PC-9 (cell line): ENCODE data around the gene ASTN2. TPM values are rescaled to one million over a fixed set of nuclear protein-coding genes. Genes with fewer than 3 reads are reported as not detected.

ENCODE experiments used
- BruUV-seq: library from RNA; stranded (reverse); fragments of 400-500 nt; replicated peaks from 2 replicates; lab custom pipeline; 2021; lab: Mats Ljungman, UMichigan
- CTCF ChIA-PET: fragments of 300-600 bp; sonication (Branson Sonifier 250); formaldehyde crosslinking; loops from one replicate; lab custom pipeline; 2022; ENCODE audit warnings: antibody characterized with exemption; lab: Charles Lee
- POLR2A ChIA-PET: fragments of 300-600 bp; sonication (Branson Sonifier 250); formaldehyde crosslinking; loops from one replicate; lab custom pipeline; 2022; ENCODE audit warnings: antibody characterized with exemption; ENCODE audit not compliant: unreplicated experiment; lab: Charles Lee
- DNase-seq, 2 experiments: peaks; one replicate each; pipeline versions ENCODE4 v3.0.0 to v3.0.0-alpha.2; 2015 to 2022; ENCODE audit warnings: mixed read lengths in 1 of 2
- H2AFZ ChIP-seq: fragments of 200-600 bp; sonication (generic); 2 replicates; pipeline ENCODE4 v1.8.1; 2017; ENCODE audit warnings: antibody characterized with exemption
- H3F3A ChIP-seq: fragments of 200-600 bp; sonication (generic); 2 replicates; pipeline ENCODE4 v1.8.1; 2017; ENCODE audit warnings: antibody characterized with exemption, mild to moderate bottlenecking, low read depth; ENCODE audit not compliant: insufficient read depth
- H3K27ac ChIP-seq: fragments of 200-600 bp; sonication (generic); 2 replicates; pipeline ENCODE4 v1.6.1; 2016; ENCODE audit warnings: mixed run types
- H3K27me3 ChIP-seq: fragments of 200-600 bp; sonication (generic); 2 replicates; pipeline ENCODE4 v1.6.1; 2016; ENCODE audit warnings: low read depth, mixed run types; ENCODE audit not compliant: insufficient read depth
- H3K36me3 ChIP-seq: fragments of 200-600 bp; sonication (generic); 2 replicates; pipeline ENCODE4 v1.6.1; 2016; ENCODE audit warnings: low read depth, mixed run types
- H3K4me1 ChIP-seq: fragments of 200-600 bp; sonication (generic); replicated peaks from 2 replicates; pipeline ENCODE4 v1.6.1; 2016; ENCODE audit warnings: mixed run types; ENCODE audit not compliant: insufficient read depth
- H3K4me2 ChIP-seq: fragments of 200-600 bp; sonication (generic); 2 replicates; pipeline ENCODE4 v1.6.1; 2017; ENCODE audit warnings: mixed run types
- H3K4me3 ChIP-seq: fragments of 200-600 bp; sonication (generic); 2 replicates; pipeline ENCODE4 v1.6.1; 2016; ENCODE audit warnings: mixed run types
- H3K79me2 ChIP-seq: fragments of 200-600 bp; sonication (generic); 2 replicates; pipeline ENCODE4 v1.6.1; 2017; ENCODE audit warnings: low read depth, mixed run types
- H3K9me2 ChIP-seq: fragments of 200-600 bp; sonication (generic); 2 replicates; pipeline ENCODE4 v1.8.1; 2017; ENCODE audit warnings: mild to moderate bottlenecking; ENCODE audit not compliant: insufficient read depth
- H3K9me3 ChIP-seq: fragments of 200-600 bp; sonication (generic); 2 replicates; pipeline ENCODE4 v1.8.1; 2016; ENCODE audit warnings: low read depth; ENCODE audit not compliant: insufficient read depth
- H4K20me1 ChIP-seq: fragments of 200-600 bp; sonication (generic); 2 replicates; pipeline ENCODE4 v1.8.1; 2017; ENCODE audit not compliant: insufficient read depth
- EZH2 ChIP-seq: fragments of 200-600 bp; sonication (generic); IDR thresholded peaks from 2 replicates; pipeline ENCODE4 v1.8.0; 2017; ENCODE audit warnings: antibody characterized with exemption, low read depth
- intact Hi-C: fragments of 100-400 bp; cut with micrococcal nuclease; formaldehyde crosslinking; loops from one replicate; pipeline ENCODE4 v1.10.0; 2022; ENCODE audit not compliant: unreplicated experiment
- total RNA-seq: library from RNA; stranded (reverse); gene quantifications from 2 replicates; pipeline ENCODE4 v1.2.3, GENCODE V29; 2021
- TF ChIP-seq, protein P1 (sequence below): fragments of 200-600 bp; sonication (generic); conservative IDR thresholded peaks from 2 replicates; pipeline ENCODE4 v1.6.1; 2017; ENCODE audit warnings: mixed run types, antibody characterized with exemption, mild to moderate bottlenecking, moderate library complexity

ASTN2 gene
- total RNA-seq, 1 experiment from 2014 or later = 6.2 TPM

DNA sequence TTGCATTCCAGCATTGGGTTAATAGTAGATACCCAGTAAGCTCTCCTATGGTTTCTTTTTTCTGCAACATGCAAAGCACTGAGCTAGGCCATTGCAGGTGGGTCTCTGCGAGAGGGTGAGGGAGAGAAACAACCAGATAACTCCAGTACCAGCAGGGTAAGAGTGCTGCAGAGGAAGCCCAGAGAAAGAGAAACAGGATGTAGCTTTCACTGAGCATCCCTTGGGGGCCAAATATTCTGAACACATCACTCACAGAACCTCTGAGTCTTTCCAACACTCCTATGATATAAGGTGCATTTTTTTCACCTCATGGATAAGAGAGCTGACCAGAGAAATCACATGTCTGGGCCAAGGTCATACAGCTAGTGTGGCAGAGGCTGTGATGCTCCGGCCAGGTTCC is 651.1 kb downstream of the ASTN2 start:
- no peaks in the 10 kb centered on the region for H3K9me2 ChIP-seq
- no peak overlapping the region for H3K4me2 ChIP-seq
- no peaks in the 10 kb centered on the region for H3K79me2 ChIP-seq
- no peak overlapping the region for H3K27ac ChIP-seq
- H3K36me3 ChIP-seq = no peaks in the 10 kb centered on the region
- no peak for DNase-seq
- TF ChIP-seq EZH2 = no peak
- TF ChIP-seq, protein P1, sequence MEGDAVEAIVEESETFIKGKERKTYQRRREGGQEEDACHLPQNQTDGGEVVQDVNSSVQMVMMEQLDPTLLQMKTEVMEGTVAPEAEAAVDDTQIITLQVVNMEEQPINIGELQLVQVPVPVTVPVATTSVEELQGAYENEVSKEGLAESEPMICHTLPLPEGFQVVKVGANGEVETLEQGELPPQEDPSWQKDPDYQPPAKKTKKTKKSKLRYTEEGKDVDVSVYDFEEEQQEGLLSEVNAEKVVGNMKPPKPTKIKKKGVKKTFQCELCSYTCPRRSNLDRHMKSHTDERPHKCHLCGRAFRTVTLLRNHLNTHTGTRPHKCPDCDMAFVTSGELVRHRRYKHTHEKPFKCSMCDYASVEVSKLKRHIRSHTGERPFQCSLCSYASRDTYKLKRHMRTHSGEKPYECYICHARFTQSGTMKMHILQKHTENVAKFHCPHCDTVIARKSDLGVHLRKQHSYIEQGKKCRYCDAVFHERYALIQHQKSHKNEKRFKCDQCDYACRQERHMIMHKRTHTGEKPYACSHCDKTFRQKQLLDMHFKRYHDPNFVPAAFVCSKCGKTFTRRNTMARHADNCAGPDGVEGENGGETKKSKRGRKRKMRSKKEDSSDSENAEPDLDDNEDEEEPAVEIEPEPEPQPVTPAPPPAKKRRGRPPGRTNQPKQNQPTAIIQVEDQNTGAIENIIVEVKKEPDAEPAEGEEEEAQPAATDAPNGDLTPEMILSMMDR = no peak
- CTCF ChIA-PET = no interaction called here
- no peak overlapping the region for H3K4me3 ChIP-seq
- no TSS peak for BruUV-seq
- H3K9me3 ChIP-seq = no peaks in the 10 kb centered on the region
- no peaks in the 10 kb centered on the region for H3F3A ChIP-seq
- no peak overlapping the region for H2AFZ ChIP-seq
- peaks cover 3% of the 10 kb centered on the region; the same call in 1 of the 2 replicates for H3K27me3 ChIP-seq
- POLR2A ChIA-PET = no interaction called here
- no peaks in the 10 kb centered on the region for H4K20me1 ChIP-seq
- intact Hi-C loops = no loop called here
- no peaks in the 10 kb centered on the region for H3K4me1 ChIP-seq

DNA sequence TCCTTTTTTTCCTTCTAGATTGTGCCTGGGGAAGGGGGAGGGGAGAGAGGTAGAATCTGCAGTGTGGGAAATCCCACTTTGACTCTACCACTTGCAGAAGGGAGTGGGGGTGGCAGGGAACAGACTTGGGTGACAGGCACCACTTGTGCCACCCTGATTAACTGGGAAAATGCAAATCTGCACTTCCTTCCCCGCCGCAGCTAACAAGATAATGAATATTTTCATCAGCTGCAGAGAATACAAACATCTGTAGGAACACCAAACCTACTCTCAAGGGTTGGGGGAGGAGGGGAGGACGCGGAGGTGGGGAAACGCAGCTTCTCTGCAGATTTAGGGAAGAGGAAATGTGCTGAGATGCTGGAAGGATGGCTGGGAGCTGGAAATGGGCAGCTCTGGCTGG is 654.2 kb downstream of the ASTN2 start:
- H3K4me2 ChIP-seq = no peak overlapping the region
- no peaks in the 10 kb centered on the region for H3K36me3 ChIP-seq
- no peaks in the 10 kb centered on the region for H3K4me1 ChIP-seq
- H2AFZ ChIP-seq = no peak overlapping the region
- intact Hi-C loops = no loop called here
- BruUV-seq = no TSS peak
- H3K79me2 ChIP-seq = no peaks in the 10 kb centered on the region
- no peaks in the 10 kb centered on the region for H3K9me2 ChIP-seq
- TF ChIP-seq EZH2 = no peak
- TF ChIP-seq, protein P1 = no peak
- POLR2A ChIA-PET = no interaction called here
- no peaks in the 10 kb centered on the region for H3K9me3 ChIP-seq
- no peak overlapping the region for H3K4me3 ChIP-seq
- CTCF ChIA-PET = no interaction called here
- no peak overlapping the region for H3K27ac ChIP-seq
- DNase-seq = no peak
- no peaks in the 10 kb centered on the region for H4K20me1 ChIP-seq
- H3F3A ChIP-seq = no peaks in the 10 kb centered on the region
- H3K27me3 ChIP-seq = peaks cover under 1% of the 10 kb centered on the region; the same call in 1 of the 2 replicates

DNA sequence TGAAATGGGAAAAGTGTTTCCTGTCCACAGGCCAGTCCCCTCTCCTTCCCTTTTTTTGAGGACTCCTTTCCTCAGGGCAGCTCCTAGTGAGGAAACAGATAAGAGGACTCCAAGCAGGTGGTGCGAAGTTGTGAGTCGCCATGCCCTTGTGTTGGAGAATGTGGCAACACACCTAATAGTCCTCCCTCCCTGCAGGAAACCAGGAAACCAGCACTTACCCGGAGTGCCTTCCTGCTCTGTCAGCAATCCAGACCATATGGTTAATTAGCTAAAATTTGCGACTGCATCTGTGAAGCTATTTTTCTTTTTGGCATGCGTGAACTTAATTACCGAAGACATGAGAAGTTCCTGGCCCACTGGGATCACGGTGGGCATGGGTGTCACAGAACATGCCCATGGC is 657.8 kb downstream of the ASTN2 start:
- no peaks in the 10 kb centered on the region for H3K79me2 ChIP-seq
- BruUV-seq = no TSS peak
- no peaks in the 10 kb centered on the region for H4K20me1 ChIP-seq
- intact Hi-C loops = no loop called here
- CTCF ChIA-PET = no interaction called here
- H3K9me2 ChIP-seq = no peaks in the 10 kb centered on the region
- DNase-seq = no peak
- no peak overlapping the region for H3K27ac ChIP-seq
- no peak overlapping the region for H3K4me3 ChIP-seq
- TF ChIP-seq, protein P1 = no peak
- TF ChIP-seq EZH2 = no peak
- POLR2A ChIA-PET = no interaction called here
- no peaks in the 10 kb centered on the region for H3K27me3 ChIP-seq
- H2AFZ ChIP-seq = no peak overlapping the region
- H3K4me2 ChIP-seq = no peak overlapping the region
- H3K9me3 ChIP-seq = no peaks in the 10 kb centered on the region
- H3K36me3 ChIP-seq = no peaks in the 10 kb centered on the region
- H3F3A ChIP-seq = no peaks in the 10 kb centered on the region
- H3K4me1 ChIP-seq = no peaks in the 10 kb centered on the region
